ENCODE data around the gene COLQ.
"Not testable (repeated sequence)": the region's sequence is repeated elsewhere in the genome, so short reads cannot be mapped to it uniquely, and the experiment has no call there.

The COLQ gene

DNA sequence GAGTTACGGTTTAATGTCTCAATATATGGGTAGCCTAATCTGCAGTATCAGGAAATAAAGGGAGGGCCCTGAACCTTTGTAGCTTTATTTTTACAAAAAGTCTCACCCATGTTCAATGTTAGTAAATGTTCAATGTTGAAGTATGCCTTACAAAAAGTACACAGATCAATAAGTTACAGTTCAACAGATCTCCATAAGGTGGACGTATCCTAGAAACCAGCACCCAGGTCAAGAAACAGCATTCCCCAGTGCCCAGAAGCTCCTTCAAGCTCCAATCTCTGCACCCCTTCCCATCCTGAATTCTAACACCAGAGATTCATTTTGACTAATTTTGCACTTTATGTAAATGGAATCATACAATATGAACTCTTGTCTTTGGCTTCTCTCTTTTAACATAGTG, 31.3 kb downstream of the COLQ start:
- no peak for DNase-seq (ENCODE audit: low read depth)

DNA sequence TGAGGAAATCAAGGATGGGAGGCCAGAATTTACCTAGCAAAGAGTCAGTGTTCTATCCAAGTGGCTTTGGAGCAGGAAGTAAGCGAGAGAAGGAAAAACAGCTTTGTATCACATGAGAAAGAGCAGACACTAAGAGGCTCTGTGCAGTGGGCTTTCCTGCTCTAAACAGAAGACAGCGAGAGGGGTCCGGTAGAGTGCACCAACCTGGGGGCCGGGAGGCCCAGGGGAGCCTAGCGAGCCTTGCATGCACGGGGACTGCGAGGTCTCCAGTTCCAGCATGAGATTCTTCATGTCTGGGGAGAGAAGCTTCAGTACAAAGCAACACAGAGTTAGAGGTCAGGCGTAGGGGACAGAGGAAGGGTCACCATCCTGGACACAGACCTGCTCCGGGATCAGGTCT, 33.5 kb downstream of the COLQ start:
- no peak for DNase-seq (ENCODE audit: low read depth)

DNA sequence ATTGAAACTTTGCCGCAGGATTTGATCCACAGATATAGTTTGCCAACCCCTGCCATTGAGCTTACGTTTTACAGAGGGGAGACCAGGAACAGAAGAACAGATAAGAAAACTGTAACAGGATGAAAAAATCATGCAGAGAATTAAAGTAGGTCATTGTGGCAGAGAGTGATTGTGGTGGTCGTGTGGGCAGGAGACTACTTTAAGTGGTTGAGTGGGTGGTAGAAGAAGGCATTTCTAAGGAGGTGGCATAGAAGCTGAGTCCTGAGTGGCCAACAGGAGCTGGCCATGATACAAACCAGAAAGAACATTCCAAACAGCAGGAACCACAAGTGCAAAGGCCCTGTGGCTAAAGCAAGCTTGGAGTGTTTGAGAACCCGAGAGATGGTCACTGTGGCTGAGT, 34.5 kb downstream of the COLQ start:
- DNase-seq (ENCODE audit: low read depth), result no peak

DNA sequence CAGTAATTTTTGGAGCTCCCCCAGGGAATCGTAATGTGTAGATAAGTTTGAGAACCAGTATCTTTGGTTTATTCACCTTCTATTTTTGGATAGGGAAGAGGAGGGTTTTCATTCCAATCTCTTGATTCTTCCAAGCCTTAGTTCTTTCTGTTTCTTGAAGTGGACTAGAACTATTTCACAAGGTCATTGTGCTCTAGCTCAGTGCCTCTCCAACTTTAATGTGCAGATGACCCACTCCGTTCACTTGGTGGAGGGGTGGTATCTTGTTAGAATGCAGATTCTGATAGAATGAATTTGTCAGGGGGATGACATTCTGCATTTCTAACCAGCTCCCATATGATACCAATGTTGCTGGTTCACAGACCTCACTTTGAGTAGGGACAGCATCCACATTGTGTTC, 35.5 kb downstream of the COLQ start:
- DNase-seq (ENCODE audit: low read depth), result no peak

DNA sequence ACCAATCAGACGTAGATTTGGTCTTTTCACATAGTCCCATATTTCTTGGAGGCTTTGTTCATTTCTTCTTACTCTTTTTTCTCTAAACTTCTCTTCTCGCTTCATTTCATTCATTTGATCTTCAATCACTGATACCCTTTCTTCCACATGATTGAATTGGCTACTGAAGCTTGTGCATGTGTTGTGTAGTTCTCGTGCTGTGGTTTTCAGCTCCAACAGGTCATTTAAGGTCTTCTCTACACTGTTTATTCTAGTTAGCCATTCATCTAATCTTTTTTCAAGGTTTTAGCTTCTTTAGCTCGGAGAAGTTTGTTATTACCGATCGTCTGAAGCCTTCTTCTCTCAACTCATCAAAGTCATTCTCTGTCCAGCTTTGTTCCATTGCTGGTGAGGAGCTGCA, 37.0 kb downstream of the COLQ start:
- DNase-seq (ENCODE audit: low read depth), result not testable (repeated sequence)

DNA sequence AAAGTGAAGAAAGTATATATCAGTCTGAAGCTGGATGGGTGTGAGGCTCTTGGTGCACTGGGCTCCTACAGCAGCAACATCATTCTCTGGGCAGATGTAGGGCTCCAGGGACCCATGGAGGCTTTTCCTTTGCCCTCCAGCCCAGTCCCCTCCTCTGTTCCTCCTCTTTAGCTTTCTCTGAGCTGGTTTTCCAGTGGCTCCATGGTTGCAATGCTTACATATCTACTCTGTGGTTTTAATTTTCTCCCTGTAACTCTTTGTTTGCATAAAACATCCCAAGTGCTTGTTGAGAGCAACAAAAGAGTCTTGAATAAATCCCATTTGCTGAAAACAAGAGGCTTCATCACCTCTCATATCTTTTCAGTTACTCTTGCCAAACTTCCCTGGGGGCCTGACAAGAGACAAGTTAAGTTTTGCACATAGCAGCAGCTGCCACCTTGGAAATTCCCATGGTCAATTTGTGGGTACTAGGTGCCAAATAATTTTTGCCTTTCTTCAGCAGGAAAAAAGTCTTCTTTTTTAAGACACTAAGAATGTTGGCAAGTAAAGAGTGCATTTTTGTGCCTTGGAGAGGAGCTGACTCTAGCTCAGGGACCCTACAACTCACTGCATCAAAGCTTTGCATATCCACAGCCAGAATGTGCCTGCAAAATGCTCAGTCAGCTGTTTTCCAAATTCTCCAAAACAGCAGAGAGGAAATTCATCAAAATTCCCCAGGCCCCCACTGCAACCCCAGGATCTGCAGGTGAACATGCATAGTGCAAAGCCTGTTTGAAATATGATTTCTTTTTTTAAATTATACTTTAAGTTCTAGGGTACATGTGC, 41.9 kb downstream of the COLQ start:
- no peak for DNase-seq (ENCODE audit: low read depth)

DNA sequence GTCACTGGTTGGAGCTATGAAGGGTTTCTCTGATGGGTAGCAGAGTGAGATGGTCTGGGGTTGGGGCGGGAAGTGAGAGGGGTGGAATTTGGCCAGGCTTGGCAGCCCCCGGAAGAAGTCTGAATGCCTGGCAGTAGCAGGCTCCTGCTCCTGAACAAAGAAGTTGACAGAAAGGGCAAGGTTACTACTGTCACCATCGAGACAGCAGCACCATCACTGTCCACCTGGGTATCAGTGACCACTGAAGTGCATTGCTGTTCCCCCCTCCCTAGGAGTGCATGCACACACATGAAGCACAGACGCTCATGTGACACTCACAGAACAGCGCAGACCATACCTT, 42.9 kb downstream of the COLQ start:
- no peak for DNase-seq (ENCODE audit: low read depth)

DNA sequence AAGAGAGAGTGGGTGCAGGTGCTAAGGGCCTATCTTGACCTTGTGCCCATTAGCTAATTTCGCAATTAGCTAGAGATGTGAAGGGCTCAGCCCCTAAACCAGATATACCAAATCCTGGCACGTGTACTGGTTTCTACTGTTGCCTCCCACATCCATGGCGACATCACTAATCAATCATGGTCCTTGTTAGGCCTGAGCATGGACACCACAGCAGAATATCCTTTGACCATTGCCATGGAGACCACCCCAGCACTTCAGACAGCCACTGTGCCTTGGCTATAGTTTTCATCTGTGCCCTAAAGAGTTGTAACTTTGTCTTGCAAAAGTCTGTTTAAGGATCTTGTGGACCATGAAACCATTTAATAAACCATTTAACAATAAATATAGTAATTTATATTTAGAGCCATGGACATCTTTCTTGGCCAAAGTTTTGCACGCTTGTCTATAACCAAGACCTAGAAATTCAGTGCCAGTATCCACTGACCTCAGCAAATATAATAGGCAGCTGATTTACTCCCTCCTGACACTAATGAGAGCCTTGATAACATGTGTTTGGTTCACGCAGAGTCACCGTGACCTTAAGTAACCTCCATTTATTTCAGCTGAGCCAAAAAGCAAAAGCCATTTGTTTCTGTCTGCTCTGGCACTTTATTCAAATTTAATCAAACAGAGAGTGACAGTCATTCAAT, 43.4 kb downstream of the COLQ start:
- DNase-seq (ENCODE audit: low read depth), result no peak

DNA sequence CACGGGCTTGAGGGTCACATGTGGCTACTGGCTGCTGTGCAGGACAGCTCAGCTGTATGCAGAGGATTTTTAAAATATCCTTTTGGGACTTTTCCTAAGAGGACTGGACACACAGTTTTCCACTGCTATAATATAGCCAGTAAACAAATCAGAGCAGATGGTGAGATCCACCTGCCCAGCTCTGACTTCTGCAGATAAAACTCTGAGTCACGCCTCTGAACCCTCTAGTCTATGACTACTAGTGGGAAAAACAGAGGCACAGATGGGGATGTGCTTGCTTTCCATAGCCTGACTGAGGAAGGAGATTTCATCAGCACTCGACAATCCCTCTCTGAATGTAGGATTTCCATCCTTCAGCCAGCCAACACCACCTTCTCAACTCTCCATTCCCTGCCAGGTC, 45.1 kb downstream of the COLQ start:
- no peak for DNase-seq (ENCODE audit: low read depth)

DNA sequence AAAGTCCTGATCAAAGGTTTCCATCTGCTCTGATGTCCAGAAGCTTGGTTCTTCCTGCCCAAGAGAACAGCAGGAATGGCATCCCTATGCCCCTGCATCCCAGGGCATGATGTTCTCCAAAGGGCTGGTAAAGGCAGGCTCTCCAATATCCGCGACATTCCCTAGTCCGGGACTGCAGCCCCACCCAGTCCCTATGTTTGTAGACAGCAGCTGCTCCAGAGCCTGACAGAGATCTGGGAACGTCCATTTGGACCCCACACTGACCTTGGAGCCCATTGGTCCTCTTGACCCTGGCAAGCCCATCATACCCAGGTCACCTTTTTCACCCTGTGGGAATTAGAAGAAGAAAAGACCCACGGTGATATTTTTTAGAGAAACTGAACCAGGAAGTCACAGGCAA, 46.3 kb downstream of the COLQ start:
- DNase-seq (ENCODE audit: low read depth), result no peak

DNA sequence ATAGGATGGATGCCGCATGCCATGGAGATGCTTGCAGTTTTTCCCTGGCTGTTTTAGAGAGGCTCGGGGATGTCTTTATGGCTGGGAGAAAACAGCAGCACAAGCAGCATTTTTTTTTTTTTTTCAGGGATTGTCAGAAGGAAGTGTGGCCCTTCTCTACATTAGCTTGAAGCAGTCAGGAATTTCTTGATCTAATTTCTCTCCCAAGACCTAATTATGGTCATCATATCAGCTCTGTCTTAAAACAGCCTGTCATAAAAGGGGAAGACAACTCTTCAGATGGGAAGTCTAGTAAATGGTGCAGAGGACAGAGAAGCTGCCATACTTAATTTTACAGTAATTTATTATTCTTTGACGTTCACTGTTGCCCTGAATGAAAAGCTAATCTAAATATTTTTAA, 49.6 kb downstream of the COLQ start:
- DNase-seq (ENCODE audit: low read depth), result no peak

DNA sequence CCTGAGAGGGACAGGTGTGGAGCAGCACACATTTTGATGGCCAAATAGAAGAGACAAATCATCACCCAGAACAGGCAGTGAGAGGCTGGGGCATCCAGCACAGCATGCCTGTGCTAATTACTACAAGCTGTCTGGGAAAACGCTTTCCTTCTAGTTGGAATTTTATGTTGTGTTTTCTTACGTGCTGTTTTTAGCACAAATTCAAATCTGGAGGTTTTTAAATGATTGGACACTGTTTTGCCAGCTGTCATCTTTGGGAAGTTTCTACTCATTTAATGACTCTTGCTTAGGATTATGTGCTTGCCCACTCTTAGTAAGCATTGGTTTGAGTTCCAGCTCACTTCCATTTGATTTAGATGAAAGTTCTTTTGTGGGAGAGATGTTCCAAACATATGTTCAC, 50.7 kb downstream of the COLQ start:
- DNase-seq (ENCODE audit: low read depth), result no peak

DNA sequence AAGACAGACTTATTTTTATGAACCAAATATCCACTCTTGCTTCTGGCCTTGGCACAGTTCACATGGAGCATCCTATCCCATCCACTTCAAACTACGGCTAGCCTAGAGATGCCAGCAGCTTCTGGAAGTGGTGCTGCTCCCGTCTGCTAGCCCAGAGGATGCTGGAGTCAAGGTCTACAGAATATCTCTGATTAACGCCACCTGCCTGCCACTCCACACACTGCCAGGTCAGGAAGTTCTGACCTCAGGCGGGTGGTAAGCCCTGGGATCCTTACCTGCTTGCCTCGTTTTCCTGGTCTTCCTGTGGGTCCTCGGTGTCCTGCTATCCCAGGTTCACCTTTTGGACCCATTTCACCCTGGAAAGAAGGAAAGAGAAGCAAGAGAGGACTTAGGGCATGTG, 51.2 kb downstream of the COLQ start:
- DNase-seq (ENCODE audit: low read depth), result no peak

DNA sequence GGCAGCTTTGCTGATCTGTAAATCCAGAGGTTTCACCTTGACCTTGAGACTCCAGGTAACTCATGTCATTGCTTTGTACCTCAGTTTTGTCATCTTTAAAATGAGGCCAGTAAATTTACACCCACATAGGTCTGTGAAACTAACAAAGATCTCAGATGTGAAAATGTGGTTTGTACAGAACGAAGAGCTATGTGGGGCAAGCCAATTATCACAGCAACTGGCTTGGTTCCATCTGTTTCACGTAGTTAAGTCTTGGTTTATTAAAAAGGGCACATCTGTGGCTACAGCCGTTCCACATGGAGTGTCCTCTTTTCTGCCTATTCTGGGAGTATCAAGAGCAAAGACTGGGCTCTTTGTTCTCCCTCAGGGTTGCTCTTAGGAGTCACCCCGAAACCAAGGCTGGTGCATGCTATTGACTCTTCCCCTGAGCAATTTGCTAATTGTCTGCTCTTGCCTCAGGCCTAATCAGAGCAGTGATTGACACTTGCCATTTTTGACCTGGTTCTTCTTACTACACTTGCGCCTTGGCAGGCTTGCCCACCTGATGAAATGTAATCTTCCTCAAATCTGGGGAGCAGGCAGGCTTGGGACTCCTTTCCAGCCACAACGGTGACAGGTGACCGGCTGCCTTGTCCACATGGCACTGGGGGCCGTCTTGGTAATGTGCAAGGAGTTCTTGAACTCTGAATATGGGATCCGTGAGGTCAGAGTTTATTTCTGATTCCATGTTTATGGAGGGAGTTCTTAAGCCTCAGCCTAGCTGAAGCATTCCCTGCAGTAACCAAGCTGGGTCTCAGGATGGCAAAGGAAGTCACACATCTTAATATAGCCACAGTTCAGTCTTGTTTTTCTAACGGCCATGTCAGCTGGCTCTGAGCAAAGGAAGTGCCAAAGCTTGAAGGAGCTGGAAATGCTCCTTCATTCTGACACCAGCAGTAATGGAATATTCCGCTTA, 54.0 kb downstream of the COLQ start:
- no peak for DNase-seq (ENCODE audit: low read depth)

DNA sequence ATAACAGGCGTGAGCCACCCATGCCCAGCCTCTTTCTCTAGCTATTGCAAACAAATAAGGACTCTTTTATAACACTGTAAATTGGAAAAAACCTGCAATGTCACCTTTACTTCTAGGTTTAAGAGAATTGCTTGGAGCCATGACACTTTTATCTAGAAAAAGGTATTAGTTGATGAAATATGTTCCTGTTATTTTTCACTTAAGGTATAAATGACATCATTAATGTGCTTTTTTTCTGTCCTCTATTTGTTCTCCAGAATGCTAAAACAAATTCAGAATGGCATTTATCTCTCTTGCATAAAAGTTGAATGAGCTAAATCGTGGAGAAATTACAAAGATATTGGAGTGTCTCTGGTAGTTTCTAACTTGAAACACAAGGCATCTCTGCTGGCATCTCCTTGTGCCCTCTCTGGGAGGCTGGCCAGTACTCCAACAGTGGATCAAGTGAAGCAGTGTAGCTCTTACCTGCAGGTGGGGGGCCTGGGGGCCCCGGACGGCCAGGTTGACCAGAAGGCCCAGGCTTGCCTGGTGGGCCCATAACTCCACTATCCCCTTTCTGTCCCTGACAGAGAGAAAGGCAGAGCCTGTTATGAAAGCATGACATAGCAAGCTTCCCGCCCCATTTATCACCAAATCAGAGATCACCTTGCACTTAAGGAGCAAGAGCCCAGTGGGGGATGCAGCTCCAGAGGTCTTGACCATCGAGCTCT, 55.5 kb downstream of the COLQ start:
- DNase-seq (ENCODE audit: low read depth), result no peak

DNA sequence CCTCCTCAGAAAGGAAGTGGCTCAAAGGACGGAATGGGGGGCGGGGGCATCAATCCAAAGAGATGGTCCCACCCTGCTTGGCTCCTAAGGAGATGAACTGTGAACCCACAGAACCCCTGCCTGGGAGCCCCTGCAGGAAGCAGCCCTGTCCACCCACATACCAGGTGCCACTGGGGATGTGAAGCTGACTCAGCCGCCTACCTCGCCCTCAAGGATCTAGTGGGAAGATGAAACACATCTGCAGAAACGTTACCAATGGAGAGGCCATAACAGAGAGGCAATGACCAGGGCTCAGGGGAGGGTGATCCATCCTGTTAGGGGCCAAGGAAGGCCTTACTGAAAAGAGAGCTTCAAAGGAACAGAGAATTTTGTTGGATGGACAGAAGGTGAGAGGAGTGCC, 59.1 kb downstream of the COLQ start:
- no peak for DNase-seq (ENCODE audit: low read depth)

DNA sequence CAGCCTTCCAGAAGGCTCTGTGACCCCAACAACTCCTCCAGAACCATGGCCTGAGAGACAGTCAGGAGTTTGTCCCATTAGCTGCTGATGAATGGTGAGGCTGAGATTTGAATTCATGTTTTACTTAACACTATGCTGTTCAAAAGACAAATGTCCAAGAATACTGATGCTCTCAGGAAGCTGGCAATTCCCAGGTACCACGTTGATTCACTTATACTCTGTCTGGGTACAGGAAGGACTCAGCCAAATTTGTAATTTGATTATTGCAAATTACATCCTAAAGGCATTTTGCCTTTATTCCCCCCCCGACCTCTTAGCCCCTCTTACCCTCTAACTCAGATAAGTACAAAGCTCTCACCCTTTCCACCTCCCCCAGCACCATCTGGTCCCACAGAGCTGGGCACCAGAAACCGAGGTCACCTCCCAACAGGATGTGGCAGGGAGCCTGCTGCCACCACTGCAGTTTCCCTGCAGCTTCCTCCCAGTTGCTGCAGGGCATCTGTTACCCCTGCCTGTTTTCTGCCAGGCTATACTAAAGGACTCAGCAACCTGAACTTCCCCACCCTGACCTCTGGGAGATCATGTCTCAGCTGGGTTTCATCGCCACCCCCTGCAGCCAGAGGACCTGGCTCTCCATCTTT, 60.5 kb downstream of the COLQ start:
- no peak for DNase-seq (ENCODE audit: low read depth)

DNA sequence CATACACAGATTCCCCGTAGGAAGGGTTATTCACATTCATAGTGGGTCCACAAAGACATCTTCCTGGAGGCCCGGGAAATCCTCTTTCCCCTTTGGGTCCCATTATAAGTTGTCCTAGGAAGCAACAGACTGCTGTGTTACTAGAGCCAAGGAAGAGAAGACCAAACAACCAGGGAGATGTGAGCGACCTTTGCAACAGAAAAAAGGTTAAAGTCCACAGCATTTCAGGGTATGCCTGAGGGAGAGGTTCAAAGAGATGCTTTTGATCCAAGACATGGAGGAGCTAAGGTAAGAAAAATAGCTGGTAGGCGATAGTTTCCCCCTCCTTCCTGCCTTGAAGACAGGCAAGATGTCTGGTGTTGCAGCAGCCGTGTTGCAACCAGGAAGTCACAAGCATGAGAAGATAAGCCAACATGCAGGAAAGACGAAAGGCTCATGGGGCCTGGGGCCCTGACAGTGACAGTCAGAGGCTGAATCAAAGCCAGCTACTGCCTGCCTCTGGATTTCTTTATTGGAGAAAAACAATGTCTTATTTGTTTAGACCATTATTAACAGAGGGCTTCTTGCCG, 63.2 kb downstream of the COLQ start:
- DNase-seq (ENCODE audit: low read depth), result no peak

DNA sequence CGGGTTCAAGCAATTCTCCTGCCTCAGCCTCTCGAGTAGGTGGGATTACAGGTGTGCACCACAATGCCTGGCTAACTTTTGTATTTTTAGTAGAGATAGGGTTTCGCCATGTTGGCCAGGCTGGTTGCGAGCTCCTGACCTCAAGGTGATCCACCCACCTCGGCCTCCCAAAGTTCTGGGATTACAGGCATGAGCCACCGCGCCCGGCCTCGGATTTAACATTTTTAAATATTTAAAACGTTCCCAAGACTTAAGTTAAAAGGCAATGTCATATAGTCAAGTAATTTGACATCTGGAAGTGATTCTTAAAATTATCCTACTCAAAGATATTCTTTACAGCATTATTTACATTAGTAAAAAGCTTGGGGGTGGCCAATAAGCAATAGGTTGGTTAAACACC, 64.6 kb downstream of the COLQ start:
- DNase-seq (ENCODE audit: low read depth), result not testable (repeated sequence)

DNA sequence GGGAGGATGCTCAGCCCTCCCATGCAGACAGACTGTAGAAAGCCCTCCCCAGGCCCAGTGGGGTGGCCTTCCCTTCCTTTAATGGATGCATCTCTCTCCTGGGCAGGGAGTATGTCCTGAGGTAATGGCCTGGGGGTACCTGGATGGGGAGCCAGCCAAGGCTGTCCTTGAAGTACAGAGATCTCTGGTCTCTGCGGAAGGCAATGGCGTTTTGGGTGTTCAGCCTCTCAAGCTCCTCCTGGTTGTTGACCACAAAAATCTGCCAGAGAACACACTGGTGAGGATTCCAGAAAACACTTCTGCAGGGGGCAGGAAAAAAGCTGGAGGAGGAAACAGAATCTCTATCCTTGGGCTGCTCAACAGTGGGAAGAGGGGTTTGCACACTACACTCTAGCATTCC, 65.2 kb downstream of the COLQ start:
- no peak for DNase-seq (ENCODE audit: low read depth)

DNA sequence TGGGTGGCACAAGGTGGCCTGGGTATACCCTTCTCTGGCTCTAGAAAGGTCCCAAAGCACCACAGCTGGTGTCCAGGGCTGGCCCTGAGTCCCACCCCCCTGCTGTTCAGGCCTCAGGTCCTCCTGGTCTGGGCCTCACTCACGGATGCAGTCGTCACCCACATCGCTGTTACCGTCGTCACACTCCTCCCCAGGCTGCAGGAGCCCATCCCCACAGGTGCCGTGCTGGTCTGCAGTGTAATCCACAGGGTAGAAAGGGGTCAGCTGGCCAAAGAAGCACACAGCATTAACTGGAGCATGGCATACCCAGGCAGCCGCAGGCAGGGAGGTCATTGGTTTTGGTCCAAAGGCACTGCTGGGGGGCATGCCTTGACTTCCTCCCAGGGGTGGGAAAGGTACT, 65.8 kb downstream of the COLQ start:
- no peak for DNase-seq (ENCODE audit: low read depth)

All from HS-5 (cell line).